NOMO-1 treated with dmso at 0.1 percent for 144 hours (cell line): ENCODE results near the gene DCLRE1A.
"Not testable (repeated sequence)": the region's sequence is repeated elsewhere in the genome, so short reads cannot be mapped to it uniquely, and the experiment has no call there.

ENCODE experiments used
- DNase-seq: peaks from one replicate; lab custom pipeline; 2025; ENCODE audit not compliant: unreplicated experiment; lab: John Stamatoyannopoulos, UW

The DCLRE1A gene

DNA sequence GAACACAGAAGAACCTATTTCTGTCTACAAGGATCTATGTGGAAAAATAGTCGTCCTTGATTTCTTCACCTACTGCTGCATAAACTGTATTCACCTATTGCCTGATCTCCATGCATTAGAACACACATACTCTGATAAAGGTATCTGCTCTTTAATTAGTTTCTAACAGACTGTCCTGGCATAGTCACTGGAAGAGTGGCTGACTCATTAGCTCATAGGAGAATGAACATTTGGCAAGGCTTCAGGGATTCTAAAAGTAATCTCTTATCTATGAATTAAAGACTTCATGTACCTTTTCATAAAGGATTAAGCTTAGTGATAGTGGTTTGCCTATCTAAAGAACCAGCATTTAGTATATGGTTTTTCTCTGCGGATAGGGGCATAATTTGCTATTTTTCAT lies 4.7 kb upstream of the DCLRE1A start:
- no peak for DNase-seq

DNA sequence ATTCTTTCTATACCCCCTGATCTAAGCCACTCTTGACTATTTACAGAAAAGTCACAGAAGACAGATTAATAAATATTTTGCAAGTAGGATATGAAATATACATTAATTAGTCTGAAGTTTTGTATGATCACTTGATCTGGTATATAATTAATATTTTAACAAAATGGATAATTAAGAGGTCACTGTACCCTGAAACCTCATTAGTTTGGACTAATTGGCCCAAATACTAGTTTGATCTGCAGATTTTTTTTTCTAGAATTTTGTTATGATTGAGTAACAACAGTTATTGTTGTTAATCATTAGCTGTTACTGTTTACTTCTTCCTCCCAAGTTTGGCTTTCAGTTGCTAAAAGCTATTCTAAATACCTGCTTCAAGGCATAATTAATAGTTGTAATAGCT lies 3.3 kb upstream of the DCLRE1A start:
- DNase-seq = no peak

GRCh38 chr10:113856563-113856962 lies 2.7 kb upstream of the DCLRE1A start:
- DNase-seq = no peak

- DNase-seq = no peak
Observed at GRCh38 chr10:113854761-113855588, 1.1 kb upstream of the DCLRE1A start.

- DNase-seq = no peak
Observed at GRCh38 chr10:113853578-113854012, 287 bp downstream of the DCLRE1A start.

GRCh38 chr10:113849946-113850345 lies 3.9 kb downstream of the DCLRE1A start:
- DNase-seq = no peak

DNA sequence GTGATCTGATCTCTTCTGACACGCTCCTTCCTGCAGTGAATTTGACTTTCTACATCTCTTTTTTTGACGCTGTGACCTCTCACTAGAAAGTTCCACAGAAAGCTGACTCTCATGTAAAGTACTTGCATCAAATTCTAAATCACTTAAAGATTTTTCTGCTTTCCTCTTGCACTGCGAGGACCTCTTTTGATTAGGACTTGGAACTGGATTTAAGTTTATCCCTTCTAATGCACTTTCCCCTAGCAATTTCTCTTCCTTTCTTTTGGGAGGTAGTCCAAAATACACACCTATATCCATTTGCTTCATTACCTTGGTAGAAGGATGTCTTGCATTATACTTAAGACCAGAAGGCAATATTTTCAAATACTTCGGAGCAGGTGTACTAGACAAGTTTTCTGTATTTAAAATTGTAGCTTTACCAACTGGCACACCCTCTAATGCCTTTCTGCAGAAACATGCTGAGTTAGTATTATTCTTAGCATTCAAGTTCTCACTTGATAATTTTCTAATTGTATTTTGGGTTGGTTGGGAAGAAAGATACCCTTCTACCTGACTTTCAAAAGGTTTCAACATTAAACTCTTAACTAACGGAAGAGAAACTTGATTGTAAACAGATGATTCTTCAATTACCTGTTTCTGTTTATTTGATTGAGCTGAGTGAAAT lies 4.6 kb downstream of the DCLRE1A start:
- DNase-seq = no peak

- DNase-seq = no peak
Observed at GRCh38 chr10:113846036-113846435, 7.8 kb downstream of the DCLRE1A start.

- no peak for DNase-seq
Observed at GRCh38 chr10:113843972-113844485, 9.9 kb downstream of the DCLRE1A start.

DNA sequence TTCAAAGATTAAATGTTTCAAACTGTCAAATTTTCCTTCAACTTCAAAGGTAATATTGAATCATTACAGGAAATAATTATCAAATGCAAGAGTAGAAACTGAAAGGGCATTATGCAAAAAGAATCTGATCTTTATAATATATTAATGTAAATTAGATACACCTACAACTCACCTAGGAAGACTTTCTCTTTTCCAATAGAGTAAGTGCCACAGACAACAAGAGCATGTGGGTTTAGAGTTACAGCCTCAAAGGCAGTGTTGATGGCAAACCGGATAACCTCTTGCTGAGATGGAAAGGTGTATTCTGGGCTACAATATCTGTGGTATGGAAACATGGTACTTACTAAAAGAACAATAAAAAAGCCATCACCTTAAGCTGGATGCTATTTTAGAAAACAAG lies 11.7 kb downstream of the DCLRE1A start:
- no peak for DNase-seq

- DNase-seq = not testable (repeated sequence)
Observed at GRCh38 chr10:113828567-113828966, 25.3 kb downstream of the DCLRE1A start.

DNA sequence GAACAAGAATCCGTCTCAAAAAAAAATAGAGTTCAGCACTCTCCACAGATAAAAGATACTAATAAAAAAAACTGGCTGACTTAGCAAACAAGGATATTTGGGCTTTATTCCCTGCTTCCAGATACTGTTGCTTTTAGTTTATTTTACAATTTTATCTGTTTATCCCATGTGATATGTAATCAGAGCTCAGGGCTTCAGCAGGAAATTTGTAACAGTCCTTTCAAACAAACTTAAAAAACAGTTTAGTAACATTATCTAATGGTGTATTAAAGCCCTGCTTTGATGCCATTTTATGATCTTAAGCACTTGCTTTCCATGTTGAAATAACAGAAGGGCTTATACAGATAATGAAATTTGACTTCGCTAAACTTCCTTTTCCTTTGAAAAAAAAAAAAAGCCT lies 28.1 kb downstream of the DCLRE1A start:
- no peak for DNase-seq

DNA sequence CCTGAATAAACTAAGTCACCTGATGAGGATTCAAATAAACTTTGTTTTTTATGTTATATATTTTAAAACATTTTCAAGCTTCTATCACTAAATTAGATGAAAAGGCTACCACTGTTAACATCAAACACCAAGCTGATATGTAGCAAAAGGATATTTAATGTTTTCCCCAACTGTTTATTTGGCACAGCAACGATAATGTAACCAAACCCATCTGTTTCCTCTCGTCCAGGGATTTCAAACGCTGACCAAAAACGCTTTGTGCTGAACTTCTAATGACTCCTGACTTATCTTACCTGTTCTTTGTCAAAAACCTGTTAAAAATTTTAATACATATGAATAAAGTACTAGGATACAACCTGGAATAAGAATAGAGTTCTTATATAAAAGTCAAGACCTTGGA lies 30.5 kb downstream of the DCLRE1A start:
- DNase-seq = no peak

DNA sequence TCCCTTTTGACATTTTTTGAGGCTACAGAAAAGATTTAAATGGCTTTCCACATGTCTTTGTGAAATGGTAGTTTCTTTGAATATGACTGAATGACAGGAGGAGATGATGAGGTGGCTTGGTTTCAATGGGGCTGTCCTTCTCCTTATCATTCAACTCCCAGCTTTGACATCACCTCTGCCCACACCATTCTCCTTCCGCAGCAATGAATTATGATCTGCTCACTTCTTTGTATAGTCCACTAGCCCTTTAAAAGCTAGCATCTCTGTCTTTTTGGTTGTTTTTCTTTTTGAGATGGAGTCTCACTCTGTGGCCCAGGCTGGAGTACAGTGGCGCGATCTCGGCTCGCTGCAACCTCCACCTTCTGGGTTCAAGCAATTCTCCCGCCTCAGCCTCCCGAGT lies 31.7 kb downstream of the DCLRE1A start:
- DNase-seq = no peak

- DNase-seq = not testable (repeated sequence)
Observed at GRCh38 chr10:113821306-113821705, 32.6 kb downstream of the DCLRE1A start.

DNA sequence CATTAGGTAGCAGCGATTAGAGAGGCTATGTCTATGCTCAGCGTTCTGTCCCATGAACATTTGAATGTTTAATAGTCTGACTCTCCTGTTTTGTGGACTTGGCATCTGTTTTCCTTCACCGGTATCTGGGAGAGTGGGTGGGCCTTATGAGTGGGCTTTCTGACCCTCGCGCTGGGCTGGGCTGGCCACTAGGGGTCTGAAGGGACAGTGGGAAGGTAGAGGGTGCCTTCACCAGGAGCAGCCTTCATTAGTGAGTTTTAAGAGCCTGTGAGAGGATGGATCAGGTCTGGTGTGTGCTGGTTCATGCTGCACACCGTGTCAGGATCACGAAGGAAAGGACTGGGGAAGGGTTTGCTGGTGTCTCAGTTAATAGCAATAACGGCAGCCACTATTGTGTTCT lies 33.4 kb downstream of the DCLRE1A start:
- DNase-seq = no peak

- DNase-seq = no peak
Observed at GRCh38 chr10:113819989-113820388, 33.9 kb downstream of the DCLRE1A start.

DNA sequence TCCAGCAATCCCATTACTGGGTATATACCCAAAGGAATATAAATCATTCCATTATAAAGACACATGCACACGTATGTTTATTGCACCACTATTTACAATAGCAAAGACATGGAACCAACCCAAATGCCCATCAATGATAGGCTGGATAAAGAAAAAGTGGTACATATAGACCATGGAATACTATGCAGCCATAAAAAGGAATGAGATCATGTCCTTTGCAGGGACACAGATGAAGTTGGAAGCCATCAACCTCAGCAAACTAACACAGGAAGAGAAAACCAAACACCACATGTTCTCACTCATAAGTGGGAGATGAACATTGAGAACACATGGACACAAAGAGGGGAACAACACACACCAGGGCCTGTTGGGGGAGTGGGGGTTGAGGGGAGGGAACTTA lies 39.2 kb downstream of the DCLRE1A start:
- not testable (repeated sequence) for DNase-seq

GRCh38 chr10:113808168-113808567 lies 45.7 kb downstream of the DCLRE1A start:
- no peak for DNase-seq

GRCh38 chr10:113806503-113806902 lies 47.4 kb downstream of the DCLRE1A start:
- DNase-seq = no peak

DNA sequence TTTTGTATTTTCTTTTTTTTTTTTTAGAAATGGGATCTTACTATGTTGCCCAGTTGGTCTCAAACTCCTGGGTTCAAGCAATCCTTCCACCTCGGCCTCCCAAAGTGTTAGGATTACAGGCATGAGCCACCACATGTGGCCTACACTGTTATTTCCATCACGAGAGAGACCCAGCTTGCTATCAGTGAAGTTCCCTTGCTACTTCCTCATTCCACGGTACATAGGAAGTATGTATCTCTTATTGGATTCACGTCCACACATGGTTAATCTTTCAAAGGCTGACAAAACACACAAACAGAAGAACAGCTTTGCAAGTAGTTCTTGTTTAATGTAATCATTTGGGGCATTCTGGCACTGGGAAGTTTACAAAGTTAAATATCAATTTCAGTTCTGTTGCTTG lies 50.9 kb downstream of the DCLRE1A start:
- no peak for DNase-seq

GRCh38 chr10:113801569-113801968 lies 52.3 kb downstream of the DCLRE1A start:
- DNase-seq = no peak
